Muscle layer of colon (tissue), 2 donors: ENCODE measurements around the gene TEKTIP1.

Experiments
- H3K27ac ChIP-seq: one replicate; pipeline ENCODE4 v1.7.0; 2013; ENCODE audit warnings: low read depth, mild to moderate bottlenecking, low read length, moderate library complexity
- H3K27me3 ChIP-seq, 2 donors: one replicate each; pipeline ENCODE4 v1.7.0; 2013; ENCODE audit warnings: low read length in 2 of 2, mild to moderate bottlenecking in 2 of 2; ENCODE audit not compliant: insufficient read depth in 2 of 2, control insufficient read depth in 1 of 2
- H3K36me3 ChIP-seq: one replicate; pipeline ENCODE4 v1.7.0; 2013; ENCODE audit warnings: mild to moderate bottlenecking, low read length; ENCODE audit not compliant: insufficient read depth
- H3K4me1 ChIP-seq: one replicate; pipeline ENCODE4 v1.7.0; 2013; ENCODE audit warnings: mild to moderate bottlenecking, low read length; ENCODE audit not compliant: insufficient read depth
- H3K4me3 ChIP-seq, 2 donors: one replicate each; pipeline ENCODE4 v1.7.0; 2013; ENCODE audit warnings: low read length in 2 of 2, low read depth in 1 of 2, mild to moderate bottlenecking in 1 of 2, moderate library complexity in 1 of 2
- H3K9ac ChIP-seq: one replicate; pipeline ENCODE4 v1.7.0; 2013; ENCODE audit warnings: low read length
- H3K9me3 ChIP-seq: one replicate; pipeline ENCODE4 v1.7.0; 2013; ENCODE audit warnings: mild to moderate bottlenecking, low read length
- donor health status: abdominal sarcoma.
- donor health status: Adenocarcinoma of cecum.

The TEKTIP1 gene

DNA sequence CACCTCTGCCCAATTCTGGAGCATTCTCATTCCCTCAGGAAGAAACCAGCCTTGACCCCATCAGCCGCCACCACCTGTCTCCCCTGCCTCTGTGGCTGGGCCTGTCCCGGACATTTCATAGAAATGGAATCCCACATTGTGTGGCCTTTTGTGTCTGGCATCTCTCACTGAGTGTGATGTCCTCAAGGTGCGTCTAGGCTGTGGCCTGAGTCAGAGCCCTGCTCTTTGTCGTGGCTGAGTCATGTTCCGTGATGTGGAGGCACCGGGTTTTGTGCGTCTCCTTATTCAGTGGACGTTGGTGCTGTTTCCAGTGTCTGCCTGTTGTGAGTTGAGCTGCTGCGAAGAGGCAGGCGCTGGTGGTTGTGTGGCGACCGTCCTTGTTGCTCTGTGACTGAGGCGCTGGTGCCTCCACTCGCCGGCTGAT lies 29.4 kb upstream of the TEKTIP1 start:
- Histone ChIP-seq H3K27me3 (no peaks in the 10 kb centered on the region), H3K9me3 (no peaks in the 10 kb centered on the region), H3K4me1 (peaks cover 4% of the 10 kb centered on the region), H3K27ac (no peak overlapping the region), H3K4me3 (no peak overlapping the region), H3K9ac (no peak overlapping the region), H3K36me3 (peaks cover 16% of the 10 kb centered on the region)

DNA sequence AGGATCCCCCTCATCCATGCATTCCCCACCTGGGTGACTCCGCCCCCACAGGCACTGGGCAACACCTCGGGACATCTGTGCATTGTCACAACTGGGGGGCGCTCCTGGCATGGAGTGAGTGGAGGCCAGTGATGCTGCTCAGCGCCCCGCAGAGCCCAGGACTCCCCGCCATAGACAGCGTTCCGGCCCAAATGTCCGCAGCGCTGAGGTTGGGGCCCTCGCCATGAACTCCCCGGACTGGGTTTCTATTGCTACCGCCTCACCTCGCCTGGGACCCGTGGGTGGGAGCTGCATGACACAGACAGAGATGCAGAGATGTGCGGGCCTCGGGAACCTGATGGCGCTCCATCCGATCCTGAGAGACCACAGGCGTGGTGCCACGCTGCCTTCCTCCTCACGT lies 28.2 kb upstream of the TEKTIP1 start:
- no peak overlapping the region for H3K9ac ChIP-seq
- H3K4me1 ChIP-seq = peaks cover 4% of the 10 kb centered on the region
- peaks cover 16% of the 10 kb centered on the region for H3K36me3 ChIP-seq
- no peak overlapping the region for H3K27ac ChIP-seq
- H3K9me3 ChIP-seq = no peaks in the 10 kb centered on the region
- no peak overlapping the region for H3K4me3 ChIP-seq
- no peaks in the 10 kb centered on the region for H3K27me3 ChIP-seq

GRCh38 chr19:3511506-3512251 lies 27.3 kb upstream of the TEKTIP1 start:
- H3K9ac ChIP-seq = no peak overlapping the region
- H3K9me3 ChIP-seq = no peaks in the 10 kb centered on the region
- H3K27ac ChIP-seq = no peak overlapping the region
- H3K27me3 ChIP-seq = no peaks in the 10 kb centered on the region
- H3K36me3 ChIP-seq = peaks cover 16% of the 10 kb centered on the region
- H3K4me1 ChIP-seq = peaks cover 10% of the 10 kb centered on the region
- no peak overlapping the region for H3K4me3 ChIP-seq

- Histone ChIP-seq H3K27ac (no peak overlapping the region), H3K9me3 (no peaks in the 10 kb centered on the region), H3K4me1 (peaks cover 9% of the 10 kb centered on the region), H3K4me3 (no peak overlapping the region), H3K36me3 (peaks cover 16% of the 10 kb centered on the region), H3K27me3 (no peaks in the 10 kb centered on the region), H3K9ac (no peak overlapping the region)
Measured at GRCh38 chr19:3512562-3513228, 26.3 kb upstream of the TEKTIP1 start.

GRCh38 chr19:3513229-3514140 lies 25.5 kb upstream of the TEKTIP1 start:
- H3K27ac ChIP-seq = no peak overlapping the region
- peaks cover 8% of the 10 kb centered on the region for H3K4me1 ChIP-seq

DNA sequence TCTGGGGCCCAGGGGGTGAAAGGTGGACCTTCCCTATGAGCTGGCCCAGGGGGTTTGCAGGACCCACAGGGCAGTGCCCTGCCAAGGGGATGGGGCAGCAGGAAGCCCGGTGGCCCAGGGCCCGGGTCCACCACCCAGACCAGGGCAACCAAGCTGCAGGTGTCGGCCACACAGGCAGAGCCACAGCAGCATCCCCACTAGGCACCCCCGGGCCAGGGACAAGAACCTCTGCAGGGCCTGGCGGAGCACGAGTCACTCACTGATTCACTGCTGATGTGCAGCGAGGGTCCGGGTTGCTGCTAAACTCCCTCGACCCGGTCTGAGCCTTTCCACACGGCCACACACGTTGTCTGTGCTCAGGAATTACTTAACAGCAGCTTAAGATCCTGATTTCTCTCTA lies 24.0 kb upstream of the TEKTIP1 start:
- no peak overlapping the region for H3K9ac ChIP-seq
- peaks cover 11% of the 10 kb centered on the region for H3K36me3 ChIP-seq
- no peak overlapping the region for H3K27ac ChIP-seq
- H3K9me3 ChIP-seq = no peaks in the 10 kb centered on the region
- H3K4me3 ChIP-seq = no peak overlapping the region
- no peaks in the 10 kb centered on the region for H3K27me3 ChIP-seq
- peaks cover 8% of the 10 kb centered on the region for H3K4me1 ChIP-seq

More at GRCh38 chr19:3513229-3514140, 25.5 kb upstream of the TEKTIP1 start:
- H3K36me3 ChIP-seq = peaks cover 16% of the 10 kb centered on the region
- H3K27me3 ChIP-seq = no peaks in the 10 kb centered on the region
- no peak overlapping the region for H3K9ac ChIP-seq
- no peaks in the 10 kb centered on the region for H3K9me3 ChIP-seq
- no peak overlapping the region for H3K4me3 ChIP-seq

- Histone ChIP-seq H3K36me3 (peaks cover 10% of the 10 kb centered on the region), H3K4me1 (peaks cover 8% of the 10 kb centered on the region), H3K9ac (no peak overlapping the region), H3K27ac (no peak overlapping the region), H3K4me3 (no peak overlapping the region), H3K9me3 (no peaks in the 10 kb centered on the region), H3K27me3 (no peaks in the 10 kb centered on the region)
Measured at GRCh38 chr19:3515891-3516422, 23.0 kb upstream of the TEKTIP1 start.

- Histone ChIP-seq H3K36me3 (peaks cover 10% of the 10 kb centered on the region), H3K9me3 (no peaks in the 10 kb centered on the region), H3K4me3 (no peak overlapping the region), H3K27ac (no peak overlapping the region), H3K9ac (no peak overlapping the region), H3K4me1 (peaks cover 8% of the 10 kb centered on the region), H3K27me3 (no peaks in the 10 kb centered on the region)
Measured at GRCh38 chr19:3516675-3517207, 22.2 kb upstream of the TEKTIP1 start.

DNA sequence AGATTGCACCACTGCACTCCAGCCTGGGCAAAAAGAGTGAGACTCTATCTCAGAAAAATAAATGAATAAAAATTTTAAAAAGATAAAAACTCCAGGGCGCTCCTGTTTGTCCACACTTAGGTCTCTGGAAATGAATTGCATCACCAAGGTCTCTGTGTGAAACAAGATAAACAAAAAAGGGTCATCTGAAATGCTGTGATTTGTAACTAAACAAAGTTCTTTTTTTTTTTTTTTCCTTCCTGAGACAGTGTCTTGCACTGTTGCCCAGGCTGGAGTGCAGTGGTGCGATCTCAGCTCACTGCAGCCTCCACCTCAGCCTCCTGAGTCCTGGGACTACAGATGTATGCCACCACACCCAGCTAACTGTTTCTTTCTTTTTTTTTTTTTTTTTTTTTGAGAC lies 21.3 kb upstream of the TEKTIP1 start:
- Histone ChIP-seq H3K9ac (no peak overlapping the region), H3K27me3 (no peaks in the 10 kb centered on the region), H3K36me3 (peaks cover 10% of the 10 kb centered on the region), H3K27ac (no peak overlapping the region), H3K9me3 (no peaks in the 10 kb centered on the region), H3K4me3 (no peak overlapping the region), H3K4me1 (peaks cover 8% of the 10 kb centered on the region)

- H3K9me3 ChIP-seq = no peaks in the 10 kb centered on the region
- peaks cover 8% of the 10 kb centered on the region for H3K4me1 ChIP-seq
- no peak overlapping the region for H3K9ac ChIP-seq
- H3K27me3 ChIP-seq = no peaks in the 10 kb centered on the region
- H3K4me3 ChIP-seq = no peak overlapping the region
- H3K27ac ChIP-seq = no peak overlapping the region
- H3K36me3 ChIP-seq = peaks cover 11% of the 10 kb centered on the region
Measured at GRCh38 chr19:3518255-3518654, 20.7 kb upstream of the TEKTIP1 start.

DNA sequence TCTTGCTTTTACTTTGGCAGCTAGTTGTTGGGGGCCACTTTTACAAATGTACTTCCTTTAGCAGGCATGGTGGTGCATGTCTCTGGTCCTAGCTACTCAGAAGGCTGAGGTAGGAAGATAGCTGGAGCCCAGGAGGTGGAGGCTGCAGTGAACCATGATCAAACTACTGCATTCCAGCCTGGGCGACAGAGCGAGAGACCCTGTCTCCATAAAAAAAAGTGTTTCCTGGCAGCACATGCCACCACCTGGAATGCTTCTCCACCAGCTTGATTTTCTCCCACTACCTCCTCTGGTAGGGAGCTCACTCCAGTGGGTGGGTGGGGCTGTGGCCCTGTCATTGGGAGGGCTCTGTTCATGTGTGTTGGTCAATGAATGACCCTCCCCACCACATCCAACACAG lies 20.3 kb upstream of the TEKTIP1 start:
- Histone ChIP-seq H3K27ac (no peak overlapping the region), H3K4me3 (no peak overlapping the region), H3K9me3 (no peaks in the 10 kb centered on the region), H3K9ac (no peak overlapping the region), H3K36me3 (peaks cover 15% of the 10 kb centered on the region), H3K27me3 (no peaks in the 10 kb centered on the region), H3K4me1 (peaks cover 8% of the 10 kb centered on the region)
